NK-92 (cell line): ENCODE data around the gene ASB7.
A peak's percentile ranks its signal among the peaks of the same experiment; 100 is the strongest.
"Not testable (repeated sequence)": the region's sequence is repeated elsewhere in the genome, so short reads cannot be mapped to it uniquely, and the experiment has no call there.

Experiments
- DNase-seq: peaks from one replicate; lab custom pipeline; 2025; ENCODE audit not compliant: unreplicated experiment; lab: John Stamatoyannopoulos, UW

ASB7 gene

GRCh38 chr15:100602064-100602822 lies at the start of gene ASB7, which contains the start of gene LINS1:
Gene ASB7, plus strand, starts transcription at chr15:100602589. Its CDS starts 9,628 bp downstream, at chr15:100612217.
Gene LINS1, minus strand, starts transcription at chr15:100602184. Its CDS starts 21,342 bp downstream, at chr15:100580842.
- DNase-seq = peak; percentile 99

GRCh38 chr15:100553468-100553867 lies 48.9 kb upstream of the ASB7 start:
- no peak for DNase-seq

GRCh38 chr15:100558771-100559254 lies 43.6 kb upstream of the ASB7 start:
- no peak for DNase-seq

GRCh38 chr15:100559330-100559729 lies 43.1 kb upstream of the ASB7 start:
- no peak for DNase-seq

- no peak for DNase-seq
Observed at GRCh38 chr15:100560323-100560722, 42.1 kb upstream of the ASB7 start.

- DNase-seq = no peak
Observed at GRCh38 chr15:100565591-100565990, 36.8 kb upstream of the ASB7 start.

- no peak for DNase-seq
Observed at GRCh38 chr15:100566850-100567628, 35.4 kb upstream of the ASB7 start.

GRCh38 chr15:100569391-100569790 lies 33.0 kb upstream of the ASB7 start:
- no peak for DNase-seq

GRCh38 chr15:100570275-100570674 lies 32.1 kb upstream of the ASB7 start:
- DNase-seq = no peak

- no peak for DNase-seq
Observed at GRCh38 chr15:100570735-100571313, 31.6 kb upstream of the ASB7 start.

- no peak for DNase-seq
Observed at GRCh38 chr15:100571592-100572167, 30.7 kb upstream of the ASB7 start.

GRCh38 chr15:100572362-100572983 lies 29.9 kb upstream of the ASB7 start:
- DNase-seq = no peak

- DNase-seq = no peak
Observed at GRCh38 chr15:100573526-100573925, 28.9 kb upstream of the ASB7 start.

- no peak for DNase-seq
Observed at GRCh38 chr15:100580414-100580813, 22.0 kb upstream of the ASB7 start.

- no peak for DNase-seq
Observed at GRCh38 chr15:100588638-100589242, 13.6 kb upstream of the ASB7 start.

GRCh38 chr15:100591163-100591562 lies 11.2 kb upstream of the ASB7 start:
- DNase-seq = not testable (repeated sequence)

- DNase-seq = no peak
Observed at GRCh38 chr15:100591835-100592234, 10.6 kb upstream of the ASB7 start.

- no peak for DNase-seq
Observed at GRCh38 chr15:100592898-100593297, 9.5 kb upstream of the ASB7 start.

GRCh38 chr15:100593431-100593830 lies 9.0 kb upstream of the ASB7 start:
- DNase-seq = no peak

- DNase-seq = no peak
Observed at GRCh38 chr15:100595964-100596363, 6.4 kb upstream of the ASB7 start.
